GM18517 (cell line): ENCODE data around the gene TFE3.

ENCODE experiments used
- ATAC-seq: cut with Tn5 transposase; IDR thresholded peaks from one replicate; pipeline ENCODE4 v1.9.1; 2021; ENCODE audit warnings: mild to moderate bottlenecking, moderate library complexity; ENCODE audit not compliant: unreplicated experiment

Gene TFE3, protein sequence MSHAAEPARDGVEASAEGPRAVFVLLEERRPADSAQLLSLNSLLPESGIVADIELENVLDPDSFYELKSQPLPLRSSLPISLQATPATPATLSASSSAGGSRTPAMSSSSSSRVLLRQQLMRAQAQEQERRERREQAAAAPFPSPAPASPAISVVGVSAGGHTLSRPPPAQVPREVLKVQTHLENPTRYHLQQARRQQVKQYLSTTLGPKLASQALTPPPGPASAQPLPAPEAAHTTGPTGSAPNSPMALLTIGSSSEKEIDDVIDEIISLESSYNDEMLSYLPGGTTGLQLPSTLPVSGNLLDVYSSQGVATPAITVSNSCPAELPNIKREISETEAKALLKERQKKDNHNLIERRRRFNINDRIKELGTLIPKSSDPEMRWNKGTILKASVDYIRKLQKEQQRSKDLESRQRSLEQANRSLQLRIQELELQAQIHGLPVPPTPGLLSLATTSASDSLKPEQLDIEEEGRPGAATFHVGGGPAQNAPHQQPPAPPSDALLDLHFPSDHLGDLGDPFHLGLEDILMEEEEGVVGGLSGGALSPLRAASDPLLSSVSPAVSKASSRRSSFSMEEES

GRCh38 chrX:49043220-49043986 is at the start of gene TFE3:
Gene TFE3 (minus strand): TSS chrX:49043357. CDS start chrX:49043226, 131 bp downstream.
- peak; percentile 86 for ATAC-seq

- ATAC-seq = no peak
These were observed 46.4 kb upstream of the TFE3 start for GRCh38 chrX:49089553-49089952.

DNA sequence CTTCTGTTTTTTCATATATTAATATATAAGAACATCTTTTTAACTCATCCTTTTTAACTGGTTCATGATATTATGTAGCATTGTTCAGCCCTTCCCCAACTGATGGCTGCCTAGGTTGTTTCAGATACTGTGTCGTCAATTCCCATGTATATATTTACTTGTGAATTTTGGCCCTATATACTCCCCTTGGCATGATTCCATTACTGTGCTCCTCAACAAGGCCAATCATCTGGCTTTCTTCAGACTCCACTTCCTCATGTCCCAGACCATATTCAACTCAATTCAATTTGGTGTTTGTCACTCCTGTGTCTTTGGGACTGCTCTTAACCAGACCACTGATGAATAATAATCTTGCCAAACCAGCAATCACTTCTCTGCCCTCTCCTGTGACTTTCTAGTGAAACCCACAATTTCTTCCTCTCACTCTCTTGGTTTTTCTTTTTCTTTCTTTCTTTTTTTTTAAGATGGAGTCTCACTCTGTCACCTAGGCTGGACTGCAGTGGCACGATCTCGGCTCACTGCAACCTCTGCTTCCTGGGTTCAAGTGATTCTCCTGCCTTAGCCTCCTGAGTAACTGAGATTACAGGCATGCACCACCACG is 39.2 kb upstream of the TFE3 start:
- no peak for ATAC-seq

GRCh38 chrX:49079489-49080428 is 36.6 kb upstream of the TFE3 start, which contains the start of gene WDR45:
Gene WDR45 (minus strand): TSS chrX:49079887. CDS start chrX:49078095, 1,792 bp downstream.
- peak; percentile 67 for ATAC-seq

- no peak for ATAC-seq
These were observed 34.8 kb upstream of the TFE3 start for GRCh38 chrX:49077941-49078340.

DNA sequence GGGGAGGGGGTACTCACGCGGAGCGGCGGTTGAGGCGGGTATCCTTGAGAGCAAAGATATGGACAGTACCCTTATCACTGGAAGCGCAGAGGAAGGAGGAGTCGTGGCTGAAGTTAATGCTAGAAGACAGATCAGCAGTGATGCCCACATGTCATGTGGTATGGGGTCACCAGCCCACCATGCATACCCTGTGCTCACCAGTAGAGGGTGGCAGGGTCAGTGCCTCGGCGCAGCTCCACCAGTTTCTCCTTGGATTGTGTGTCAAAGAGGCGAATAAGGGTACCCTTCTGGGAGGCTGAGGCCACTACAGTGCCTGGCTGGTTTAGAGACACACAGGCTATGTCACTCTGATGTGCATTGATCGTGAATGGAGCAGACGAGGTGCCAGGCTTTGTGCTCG is 32.2 kb upstream of the TFE3 start:
- ATAC-seq = no peak

DNA sequence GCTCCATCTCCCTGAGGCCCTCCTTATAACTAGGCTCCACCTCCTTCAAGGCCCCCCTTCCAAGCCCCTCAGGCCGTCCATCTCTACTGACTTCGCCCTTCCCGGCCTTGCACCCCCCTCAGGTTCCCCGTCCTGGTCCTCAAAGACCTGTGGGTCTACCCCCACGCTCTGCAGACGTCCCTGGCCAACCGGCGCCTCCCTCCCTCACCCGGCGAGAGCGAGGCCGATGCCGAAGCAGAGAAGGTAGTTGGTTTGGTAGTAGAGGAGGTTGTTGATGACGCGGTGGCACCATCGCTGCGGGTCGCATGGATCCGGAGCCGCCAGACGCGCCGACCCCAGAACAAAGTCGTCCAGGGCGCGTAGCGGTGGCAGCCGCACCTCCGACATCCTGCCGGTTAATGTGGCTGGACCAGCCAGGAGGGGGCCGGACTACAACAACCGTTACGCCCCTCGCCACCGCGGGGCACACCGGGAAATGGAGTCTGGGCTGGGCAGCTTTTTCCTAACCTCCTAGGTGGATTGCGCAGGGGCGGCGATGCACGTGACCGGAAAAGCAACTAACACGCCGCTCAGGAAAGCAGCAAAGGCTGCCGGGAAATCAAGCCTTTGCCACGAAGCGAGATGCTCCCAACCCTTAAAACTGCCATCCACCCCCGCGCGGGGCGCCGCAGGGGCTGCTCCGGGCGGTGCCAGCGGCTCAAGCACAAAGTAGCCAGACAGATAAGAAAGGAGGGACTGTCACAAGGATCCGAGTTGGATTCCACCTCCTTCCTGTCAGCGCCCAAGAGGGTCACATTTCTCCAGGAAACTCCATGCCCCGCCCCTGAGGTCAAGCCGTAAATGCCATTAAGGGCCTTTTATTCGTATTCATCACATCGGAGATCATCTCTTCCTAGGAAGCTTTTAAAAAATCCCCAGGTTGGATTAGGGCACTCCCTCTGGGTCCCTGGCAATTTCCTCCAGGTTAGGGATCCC is 30.7 kb upstream of the TFE3 start, which contains the start of gene PRAF2:
Gene PRAF2 (minus strand): TSS at position 402 of the 975 bp plus-strand sequence. CDS start 15 bp downstream, at position 387.
- peak; percentile 67 for ATAC-seq

GRCh38 chrX:49072712-49073095 is 29.5 kb upstream of the TFE3 start:
- ATAC-seq = no peak

- ATAC-seq = no peak
These were observed 28.9 kb upstream of the TFE3 start for GRCh38 chrX:49071877-49072711.

GRCh38 chrX:49070988-49071387 is 27.8 kb upstream of the TFE3 start:
- no peak for ATAC-seq

DNA sequence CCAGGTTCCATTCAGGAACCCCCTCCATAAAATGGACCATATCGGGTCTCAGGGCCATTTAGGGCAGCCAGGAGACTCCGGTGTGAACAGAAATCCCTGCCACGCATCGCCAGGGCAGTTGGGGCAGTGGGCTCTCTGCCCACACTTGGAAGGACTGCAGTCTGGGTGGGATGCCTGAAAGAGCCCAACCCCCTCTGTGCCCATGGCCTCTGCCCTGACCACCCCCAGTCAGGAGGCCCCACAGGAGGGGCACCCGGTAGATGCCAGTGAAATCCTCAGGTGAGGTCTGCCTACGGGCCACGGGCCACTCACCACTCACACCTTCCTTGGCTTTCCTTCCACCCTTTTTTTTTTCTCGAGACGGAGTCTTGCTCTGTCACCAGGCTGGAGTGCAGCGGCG is 25.9 kb upstream of the TFE3 start:
- no peak for ATAC-seq

GRCh38 chrX:49067285-49068120 is 24.3 kb upstream of the TFE3 start:
- no peak for ATAC-seq

- no peak for ATAC-seq
These were observed 23.5 kb upstream of the TFE3 start for GRCh38 chrX:49066690-49067089.

DNA sequence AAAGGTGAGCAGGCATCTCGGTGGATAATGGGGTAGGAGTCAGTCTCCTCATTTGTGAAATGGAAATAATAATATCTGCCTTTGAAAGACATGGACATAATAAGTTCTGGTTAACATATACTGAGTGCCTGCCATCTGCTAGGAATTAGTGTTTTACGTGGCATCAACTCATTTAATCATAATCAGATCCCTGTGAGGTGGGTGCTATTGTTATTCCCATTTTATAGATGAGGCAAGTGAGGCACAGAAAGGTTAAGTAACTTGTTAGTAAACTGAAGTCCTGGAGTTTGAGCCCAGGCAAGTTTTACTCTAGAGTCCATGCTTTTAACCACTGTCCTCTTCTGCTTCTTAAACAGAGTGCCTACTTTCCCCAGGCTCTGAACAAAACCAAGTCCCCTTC is 23.1 kb upstream of the TFE3 start:
- ATAC-seq = no peak

DNA sequence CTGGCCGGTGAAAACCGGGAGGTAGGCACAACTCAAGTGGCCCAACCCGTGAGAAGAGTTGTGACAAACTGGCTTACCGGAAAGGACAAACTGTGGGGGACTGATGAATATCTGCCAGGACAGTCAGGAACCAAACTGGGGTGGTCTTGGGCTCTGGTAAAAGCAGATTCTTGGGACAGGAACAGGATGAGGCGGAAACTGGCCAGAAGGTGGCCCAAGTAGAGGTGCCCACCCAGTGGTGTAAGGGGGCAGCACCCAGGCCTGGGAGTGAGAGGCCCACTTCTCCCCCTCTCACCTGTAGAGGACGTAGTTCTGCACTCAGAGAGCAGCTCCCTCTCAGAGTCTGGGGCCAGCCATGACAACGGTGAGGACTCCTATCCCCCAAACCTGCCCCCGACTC is 21.6 kb upstream of the TFE3 start:
- ATAC-seq = no peak

- ATAC-seq = no peak
These were observed 21.1 kb upstream of the TFE3 start for GRCh38 chrX:49064303-49064702.

GRCh38 chrX:49063715-49064114 is 20.6 kb upstream of the TFE3 start:
- no peak for ATAC-seq
